HUES6 (cell line): ENCODE results near the gene FBXO2.

ENCODE experiments used
- H3K27ac ChIP-seq: 2 replicates; pipeline ENCODE4 v1.7.0; 2013; ENCODE audit warnings: low read depth, mild to moderate bottlenecking, low read length, inconsistent platforms
- H3K27me3 ChIP-seq: 2 replicates; pipeline ENCODE4 v1.6.1; 2013; ENCODE audit warnings: low read length; ENCODE audit not compliant: control insufficient read depth, insufficient read depth
- H3K36me3 ChIP-seq: 2 replicates; pipeline ENCODE4 v1.6.1; 2013; ENCODE audit warnings: low read length; ENCODE audit not compliant: control insufficient read depth, insufficient read depth
- H3K4me1 ChIP-seq: 2 replicates; pipeline ENCODE4 v1.6.1; 2013; ENCODE audit warnings: low read length; ENCODE audit not compliant: control insufficient read depth, insufficient read depth
- H3K4me3 ChIP-seq: 2 replicates; pipeline ENCODE4 v1.5.1; 2013; ENCODE audit warnings: low read depth, low read length
- H3K9ac ChIP-seq: one replicate; pipeline ENCODE4 v1.6.1; 2013; ENCODE audit warnings: mild to moderate bottlenecking, low read length
- H3K9me3 ChIP-seq: 2 replicates; pipeline ENCODE4 v1.6.1; 2013; ENCODE audit warnings: low read depth, low read length; ENCODE audit not compliant: control insufficient read depth, insufficient read depth

The FBXO2 gene

GRCh38 chr1:11668516-11668915, 14.3 kb upstream of the FBXO2 start:
- H3K27ac ChIP-seq: no peak overlapping the region
- no peaks in the 10 kb centered on the region for H3K4me1 ChIP-seq
- no peaks in the 10 kb centered on the region for H3K9me3 ChIP-seq
- no peak overlapping the region for H3K4me3 ChIP-seq
- H3K27me3 ChIP-seq: peaks cover 3% of the 10 kb centered on the region; the same call in 1 of the 2 replicates
- H3K36me3 ChIP-seq: peaks cover 53% of the 10 kb centered on the region
- no peak overlapping the region for H3K9ac ChIP-seq

GRCh38 chr1:11664336-11665065, 10.3 kb upstream of the FBXO2 start:
- H3K27me3 ChIP-seq: peaks cover 7% of the 10 kb centered on the region; the same call in 1 of the 2 replicates
- H3K27ac ChIP-seq: peak overlapping the region; percentile 66; the same call in 1 of the 2 replicates
- H3K9me3 ChIP-seq: no peaks in the 10 kb centered on the region
- peaks cover 38% of the 10 kb centered on the region for H3K36me3 ChIP-seq
- peak overlapping the region; percentile 67 for H3K4me3 ChIP-seq
- H3K4me1 ChIP-seq: no peaks in the 10 kb centered on the region
- peak overlapping the region; percentile 81 for H3K9ac ChIP-seq

- Histone ChIP-seq H3K4me1 (no peaks in the 10 kb centered on the region), H3K27ac (no peak overlapping the region), H3K4me3 (no peak overlapping the region), H3K27me3 (peaks cover 7% of the 10 kb centered on the region; the same call in 1 of the 2 replicates), H3K9ac (no peak overlapping the region), H3K9me3 (no peaks in the 10 kb centered on the region), H3K36me3 (peaks cover 38% of the 10 kb centered on the region)
Observed at GRCh38 chr1:11661103-11661502, 6.9 kb upstream of the FBXO2 start.

GRCh38 chr1:11659748-11660147, 5.5 kb upstream of the FBXO2 start:
- Histone ChIP-seq H3K9ac (no peak overlapping the region), H3K27ac (no peak overlapping the region), H3K27me3 (peaks cover 11% of the 10 kb centered on the region; the same call in 1 of the 2 replicates), H3K4me3 (no peak overlapping the region), H3K9me3 (no peaks in the 10 kb centered on the region), H3K4me1 (peaks cover 9% of the 10 kb centered on the region; the same call in 1 of the 2 replicates), H3K36me3 (peaks cover 41% of the 10 kb centered on the region)

GRCh38 chr1:11658542-11658941, 4.3 kb upstream of the FBXO2 start:
- H3K27ac ChIP-seq: no peak overlapping the region

GRCh38 chr1:11657654-11658053, 3.4 kb upstream of the FBXO2 start:
- Histone ChIP-seq H3K4me3 (no peak overlapping the region), H3K9ac (no peak overlapping the region), H3K4me1 (peaks cover 21% of the 10 kb centered on the region)

More at GRCh38 chr1:11658542-11658941, 4.3 kb upstream of the FBXO2 start:
- Histone ChIP-seq H3K36me3 (peaks cover 41% of the 10 kb centered on the region), H3K4me3 (no peak overlapping the region), H3K9me3 (no peaks in the 10 kb centered on the region), H3K27me3 (peaks cover 14% of the 10 kb centered on the region), H3K4me1 (peaks cover 13% of the 10 kb centered on the region), H3K9ac (no peak overlapping the region)

GRCh38 chr1:11654939-11655808, 945 bp upstream of the FBXO2 start:
- Histone ChIP-seq H3K4me3 (peak overlapping the region; percentile 59), H3K4me1 (peaks cover 32% of the 10 kb centered on the region), H3K9ac (no peak overlapping the region), H3K9me3 (no peaks in the 10 kb centered on the region), H3K36me3 (peaks cover 25% of the 10 kb centered on the region), H3K27ac (no peak overlapping the region), H3K27me3 (peaks cover 42% of the 10 kb centered on the region)

More at GRCh38 chr1:11657654-11658053, 3.4 kb upstream of the FBXO2 start:
- peaks cover 41% of the 10 kb centered on the region for H3K36me3 ChIP-seq
- peaks cover 17% of the 10 kb centered on the region for H3K27me3 ChIP-seq
- H3K27ac ChIP-seq: no peak overlapping the region
- H3K9me3 ChIP-seq: no peaks in the 10 kb centered on the region

- Histone ChIP-seq H3K27me3 (peaks cover 53% of the 10 kb centered on the region), H3K4me1 (peaks cover 42% of the 10 kb centered on the region), H3K9me3 (no peaks in the 10 kb centered on the region), H3K4me3 (peak overlapping the region; percentile 83), H3K27ac (no peak overlapping the region), H3K9ac (peak overlapping the region; percentile 58), H3K36me3 (peaks cover 19% of the 10 kb centered on the region)
Observed at GRCh38 chr1:11653861-11654136, 430 bp downstream of the FBXO2 start.

- no peak overlapping the region for H3K27ac ChIP-seq
- peaks cover 58% of the 10 kb centered on the region for H3K27me3 ChIP-seq
- H3K36me3 ChIP-seq: peaks cover 15% of the 10 kb centered on the region
- no peaks in the 10 kb centered on the region for H3K9me3 ChIP-seq
- peak overlapping the region; percentile 58 for H3K9ac ChIP-seq
- peak overlapping the region; percentile 83 for H3K4me3 ChIP-seq
- peaks cover 46% of the 10 kb centered on the region for H3K4me1 ChIP-seq
Observed at GRCh38 chr1:11653101-11653860, 948 bp downstream of the FBXO2 start.

- Histone ChIP-seq H3K9ac (peak overlapping the region; percentile 32), H3K36me3 (peaks cover 9% of the 10 kb centered on the region), H3K27me3 (peaks cover 61% of the 10 kb centered on the region), H3K4me1 (peaks cover 48% of the 10 kb centered on the region), H3K27ac (no peak overlapping the region), H3K9me3 (no peaks in the 10 kb centered on the region), H3K4me3 (no peak overlapping the region; the same call in 1 of the 2 replicates)
Observed at GRCh38 chr1:11652203-11652780, 1.9 kb downstream of the FBXO2 start.
